HG03280 (cell line): ENCODE data around the gene BCAS3.

Source experiments
- ATAC-seq: cut with Tn5 transposase; IDR thresholded peaks from one replicate; pipeline ENCODE4 v1.9.1; 2021; ENCODE audit warnings: mild to moderate bottlenecking, moderate library complexity; ENCODE audit not compliant: unreplicated experiment

The BCAS3 gene

GRCh38 chr17:61097781-61098180 lies 420.1 kb downstream of the BCAS3 start:
- ATAC-seq: no peak

GRCh38 chr17:61106354-61106753 lies 428.7 kb downstream of the BCAS3 start:
- no peak for ATAC-seq

- no peak for ATAC-seq
Measured at GRCh38 chr17:61116577-61116976, 438.9 kb downstream of the BCAS3 start.

- ATAC-seq: no peak
Measured at GRCh38 chr17:61117983-61118382, 440.3 kb downstream of the BCAS3 start.

GRCh38 chr17:61118871-61119270 lies 441.2 kb downstream of the BCAS3 start:
- ATAC-seq: no peak

- ATAC-seq: no peak
Measured at GRCh38 chr17:61122326-61122913, 444.8 kb downstream of the BCAS3 start.

- ATAC-seq: no peak
Measured at GRCh38 chr17:61124562-61124961, 446.9 kb downstream of the BCAS3 start.

- ATAC-seq: no peak
Measured at GRCh38 chr17:61126473-61127249, 449.0 kb downstream of the BCAS3 start.

GRCh38 chr17:61127960-61128359 lies 450.3 kb downstream of the BCAS3 start:
- ATAC-seq: no peak

GRCh38 chr17:61128661-61129115 lies 451.0 kb downstream of the BCAS3 start:
- no peak for ATAC-seq

GRCh38 chr17:61129267-61130254 lies 451.9 kb downstream of the BCAS3 start:
- ATAC-seq: no peak

GRCh38 chr17:61130330-61130729 lies 452.7 kb downstream of the BCAS3 start:
- no peak for ATAC-seq

- ATAC-seq: no peak
Measured at GRCh38 chr17:61131585-61131984, 453.9 kb downstream of the BCAS3 start.

- ATAC-seq: no peak
Measured at GRCh38 chr17:61132524-61132923, 454.9 kb downstream of the BCAS3 start.

- no peak for ATAC-seq
Measured at GRCh38 chr17:61133853-61134252, 456.2 kb downstream of the BCAS3 start.

- no peak for ATAC-seq
Measured at GRCh38 chr17:61134551-61135235, 457.0 kb downstream of the BCAS3 start.

- ATAC-seq: no peak
Measured at GRCh38 chr17:61135782-61136181, 458.1 kb downstream of the BCAS3 start.

- no peak for ATAC-seq
Measured at GRCh38 chr17:61136296-61136695, 458.6 kb downstream of the BCAS3 start.

- peak; percentile 90 for ATAC-seq
Measured at GRCh38 chr17:61139219-61139618, 461.6 kb downstream of the BCAS3 start.

- no peak for ATAC-seq
Measured at GRCh38 chr17:61140081-61140786, 462.6 kb downstream of the BCAS3 start.
